ENCODE data around the gene TTLL9.

DNA sequence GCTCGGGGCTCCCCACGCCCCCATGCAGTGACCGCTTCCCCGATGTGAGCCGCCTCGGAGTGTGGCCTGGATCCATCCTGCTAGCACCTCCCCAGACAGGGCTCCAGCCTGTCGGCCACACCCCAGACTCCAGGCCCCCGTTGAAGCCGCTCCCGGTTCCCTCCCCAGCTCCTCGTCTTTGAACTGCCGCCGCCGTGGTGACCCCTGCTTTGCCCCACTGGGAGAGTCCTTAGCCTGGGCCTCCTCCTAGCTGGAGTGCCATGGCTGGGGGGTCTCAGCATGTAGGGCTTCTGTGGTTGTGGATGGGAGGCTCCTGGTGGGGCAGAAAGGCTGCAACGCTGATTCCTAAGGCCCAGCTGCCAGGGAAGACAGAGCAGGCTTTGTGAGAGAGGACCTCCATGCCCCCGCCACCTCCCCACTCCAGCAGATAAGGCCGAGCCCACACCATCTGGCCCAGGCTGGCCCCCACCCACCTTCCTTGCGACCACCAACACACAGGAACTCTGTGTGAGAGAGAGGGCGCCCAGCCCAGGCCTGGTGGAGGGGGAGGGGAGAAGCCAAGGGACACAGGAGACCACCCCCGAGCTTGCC is 36.4 kb upstream of the TTLL9 start:
- TF ChIP-seq POLR2AphosphoS5 (IDR thresholded peaks at IDR 0.05; ENCODE audit: low read length) (no peak), ZNF384 (IDR thresholded peaks at IDR 0.05; ENCODE audit: borderline replicate concordance, low read depth, low read length) (no peak), NRF1 (conservative IDR thresholded peaks at IDR 0.05; ENCODE audit: low read depth, low read length) (no peak), SUZ12 (IDR thresholded peaks at IDR 0.05; ENCODE audit: unreplicated experiment) (no peak), BRCA1 (IDR thresholded peaks at IDR 0.05; ENCODE audit: low read depth, low read length) (no peak)
- TF ChIP-seq, protein P1, sequence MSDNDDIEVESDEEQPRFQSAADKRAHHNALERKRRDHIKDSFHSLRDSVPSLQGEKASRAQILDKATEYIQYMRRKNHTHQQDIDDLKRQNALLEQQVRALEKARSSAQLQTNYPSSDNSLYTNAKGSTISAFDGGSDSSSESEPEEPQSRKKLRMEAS (IDR thresholded peaks at IDR 0.05; ENCODE audit: low read depth, low read length) = no peak
